ENCODE measurements around the gene ARRB1. TPM values are rescaled to one million over a fixed set of nuclear protein-coding genes. Genes with fewer than 3 reads are reported as not detected.

ARRB1 gene
- total RNA-seq, 4 donors from 2014 or later: 34.7 to 75.0 (median 58.1) TPM

DNA sequence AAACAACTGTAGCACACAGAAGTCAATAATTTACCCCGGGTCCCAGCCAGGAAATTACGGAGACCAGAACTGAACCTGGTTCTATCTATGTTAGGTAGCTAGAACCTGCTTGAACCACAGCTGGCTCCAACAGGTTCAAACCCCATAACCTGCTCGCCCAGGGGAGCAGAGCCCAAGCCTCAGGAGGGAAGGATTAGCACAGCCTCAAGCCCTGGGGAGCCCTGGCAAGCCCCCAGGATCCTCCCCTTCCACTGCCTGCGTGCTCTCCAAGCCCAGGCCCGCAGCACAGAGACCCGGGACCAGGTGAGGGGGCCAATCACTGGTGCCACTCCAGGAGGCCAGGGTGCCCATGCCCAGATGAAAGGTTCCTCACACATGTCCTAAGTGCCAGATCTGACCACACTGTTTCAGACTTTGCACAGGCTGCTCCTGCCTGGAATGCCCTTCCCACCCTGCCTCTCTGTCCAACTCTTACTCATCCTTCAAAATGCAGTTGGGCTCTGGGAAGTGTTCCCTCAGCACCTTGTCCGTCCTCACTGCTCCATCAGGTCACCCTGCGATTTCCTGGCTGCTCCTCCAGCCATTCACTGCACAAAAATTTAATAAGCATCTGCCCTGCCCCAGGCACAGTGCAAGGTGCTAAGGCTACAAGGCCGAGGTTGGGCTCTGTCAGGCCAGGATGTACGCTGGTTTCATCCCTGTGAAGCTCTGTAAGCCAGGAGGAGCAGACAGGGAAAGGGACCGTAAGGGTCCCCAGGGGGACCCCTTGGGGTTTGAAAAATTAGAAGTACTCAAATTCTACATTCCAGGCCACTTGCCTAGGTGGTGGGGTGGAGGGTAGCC is 32.2 kb downstream of the ARRB1 start:
- no peak for DNase-seq (ENCODE audit: low spot score)
- ATAC-seq (ENCODE audit: low FRiP score): peak; percentile 70
- TF ChIP-seq CTCF (IDR thresholded peaks at IDR 0.05): no peak

DNA sequence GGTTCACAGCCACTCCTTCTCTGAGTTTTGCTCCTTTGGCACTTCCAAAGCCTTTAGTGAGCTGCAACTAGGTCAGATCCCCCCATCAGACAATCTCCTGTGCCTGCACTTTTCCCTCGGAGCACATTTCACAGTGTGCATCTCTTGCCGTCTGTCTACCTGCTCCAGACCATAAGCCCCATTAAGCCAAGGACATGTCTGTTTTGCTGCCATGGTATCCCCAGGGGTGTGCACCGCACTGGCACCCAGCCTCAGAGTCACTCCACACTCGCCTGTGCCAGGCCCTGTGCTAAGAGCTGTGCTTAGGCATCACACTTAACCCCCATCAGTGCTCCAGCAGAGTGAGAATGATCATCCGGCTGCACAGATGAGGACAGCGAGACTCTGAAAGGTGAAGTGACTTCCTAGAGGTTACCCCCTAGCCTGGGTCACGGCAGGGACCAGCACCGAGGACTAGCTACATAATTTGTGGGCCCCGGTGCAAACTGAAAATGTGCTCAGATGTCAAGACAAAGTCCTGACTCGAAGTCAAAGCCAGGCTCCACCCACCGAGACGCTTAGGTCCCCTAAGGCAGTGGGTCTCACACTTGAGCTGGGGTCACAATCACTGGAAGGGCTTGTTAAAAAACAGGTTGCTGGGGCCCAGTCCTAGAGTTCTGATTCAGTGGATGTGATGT is 33.9 kb downstream of the ARRB1 start:
- no peak for TF ChIP-seq CTCF (IDR thresholded peaks at IDR 0.05)
- DNase-seq (ENCODE audit: low spot score) (no peak), ATAC-seq (ENCODE audit: low FRiP score) (no peak)

GRCh38 chr11:75315439-75315805 is 36.0 kb downstream of the ARRB1 start:
- ATAC-seq (ENCODE audit: low FRiP score): no peak
- no peak for TF ChIP-seq CTCF (IDR thresholded peaks at IDR 0.05)
- no peak for DNase-seq (ENCODE audit: low spot score)

- no peak for TF ChIP-seq CTCF (IDR thresholded peaks at IDR 0.05)
- DNase-seq (ENCODE audit: low spot score): no peak
- ATAC-seq (ENCODE audit: low FRiP score): no peak
These were observed 36.6 kb downstream of the ARRB1 start for GRCh38 chr11:75314771-75315438.

DNA sequence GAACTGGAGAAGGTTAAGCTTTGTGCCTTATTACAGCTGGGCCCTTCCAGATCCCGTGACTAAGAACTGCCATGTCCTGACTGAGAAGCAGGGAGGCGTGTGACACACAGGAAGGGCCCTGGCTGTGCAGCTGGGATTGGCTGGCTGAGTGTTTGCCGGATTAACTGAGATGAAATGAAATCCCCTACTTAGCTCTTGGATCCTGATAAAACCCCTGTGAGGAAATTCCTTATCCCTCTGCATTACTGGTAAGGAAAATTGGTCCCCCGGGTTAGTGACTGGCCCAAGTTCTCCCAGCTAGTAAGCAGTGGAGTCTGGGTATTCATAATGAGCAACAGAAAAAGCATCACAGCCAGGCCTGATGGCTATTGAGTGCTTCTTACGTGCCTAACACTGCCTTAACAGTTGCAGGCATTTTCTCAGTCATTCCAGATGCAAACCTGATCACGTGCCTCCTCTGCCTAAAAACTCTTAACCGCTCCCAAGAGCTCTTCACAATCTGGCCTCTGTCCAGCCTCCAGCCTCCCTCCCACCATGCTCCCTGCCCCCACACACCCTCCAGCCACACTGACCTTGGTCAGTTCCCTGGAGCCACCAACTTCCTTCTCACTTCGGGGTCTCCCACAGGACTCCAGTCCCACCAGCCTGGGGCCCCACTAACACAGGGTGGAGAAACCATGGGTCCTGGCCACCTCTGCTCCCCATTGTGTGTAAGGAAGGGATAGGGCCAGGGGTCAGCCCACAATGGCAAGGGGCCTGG is 37.8 kb downstream of the ARRB1 start:
- DNase-seq (ENCODE audit: low spot score) (no peak), ATAC-seq (ENCODE audit: low FRiP score) (peak; percentile 60)
- no peak for TF ChIP-seq CTCF (IDR thresholded peaks at IDR 0.05)

- no peak for ATAC-seq (ENCODE audit: low FRiP score)
- TF ChIP-seq CTCF (IDR thresholded peaks at IDR 0.05): no peak
- no peak for DNase-seq (ENCODE audit: low spot score)
These were observed 39.1 kb downstream of the ARRB1 start for GRCh38 chr11:75312346-75312745.

All from omental fat pad (tissue), 4 donors.